COR-L47 (cell line): ENCODE data around the gene FAAP20.
A peak's percentile ranks its signal among the peaks of the same experiment; 100 is the strongest.

Experiments used
- DNase-seq: peaks from one replicate; lab custom pipeline; 2025; lab: John Stamatoyannopoulos, UW

FAAP20 gene

GRCh38 chr1:2194319-2194897 lies at the start of gene FAAP20:
Gene FAAP20, minus strand, starts transcription at chr1:2194772. Its CDS starts 23 bp downstream, at chr1:2194749.
- DNase-seq = peak; percentile 71

- DNase-seq = no peak
Observed at GRCh38 chr1:2242814-2243725, 48.5 kb upstream of the FAAP20 start.

- DNase-seq = no peak
Observed at GRCh38 chr1:2241820-2242219, 47.2 kb upstream of the FAAP20 start.

GRCh38 chr1:2240270-2241156 lies 45.9 kb upstream of the FAAP20 start:
- DNase-seq = no peak

- DNase-seq = no peak
Observed at GRCh38 chr1:2239384-2239985, 44.9 kb upstream of the FAAP20 start.

- no peak for DNase-seq
Observed at GRCh38 chr1:2239013-2239370, 44.4 kb upstream of the FAAP20 start.

GRCh38 chr1:2238361-2239012 lies 43.9 kb upstream of the FAAP20 start:
- no peak for DNase-seq

- DNase-seq = no peak
Observed at GRCh38 chr1:2237773-2238172, 43.2 kb upstream of the FAAP20 start.

GRCh38 chr1:2236695-2237677 lies 42.4 kb upstream of the FAAP20 start:
- DNase-seq = peak; percentile 75

GRCh38 chr1:2235300-2235998 lies 40.9 kb upstream of the FAAP20 start:
- DNase-seq = no peak

GRCh38 chr1:2234762-2235113 lies 40.2 kb upstream of the FAAP20 start:
- no peak for DNase-seq

GRCh38 chr1:2233997-2234761 lies 39.6 kb upstream of the FAAP20 start:
- DNase-seq = no peak

GRCh38 chr1:2233468-2233867 lies 38.9 kb upstream of the FAAP20 start:
- no peak for DNase-seq

GRCh38 chr1:2232916-2233438 lies 38.4 kb upstream of the FAAP20 start:
- no peak for DNase-seq

GRCh38 chr1:2232255-2232915 lies 37.8 kb upstream of the FAAP20 start:
- DNase-seq = no peak

- DNase-seq = no peak
Observed at GRCh38 chr1:2231532-2232254, 37.1 kb upstream of the FAAP20 start.

- no peak for DNase-seq
Observed at GRCh38 chr1:2230781-2231531, 36.4 kb upstream of the FAAP20 start.
